IgD-negative memory B cell (primary cell): Measurements from ENCODE around the gene NPDC1. TPM values are rescaled to one million over a fixed set of nuclear protein-coding genes. Genes with fewer than 3 reads are reported as not detected.
"Not testable (repeated sequence)": the region's sequence is repeated elsewhere in the genome, so short reads cannot be mapped to it uniquely, and the experiment has no call there.

Experiments
- H3K27ac Mint-ChIP-seq, 3 donors: one replicate each; pipeline ENCODE4 v1.8.0; 2020 to 2022; ENCODE audit warnings: mild to moderate bottlenecking in 3 of 3, mixed read lengths in 3 of 3, moderate library complexity in 1 of 3
- H3K27me3 Mint-ChIP-seq: one replicate; pipeline ENCODE4 v1.8.0; 2021; ENCODE audit warnings: mixed read lengths
- H3K36me3 Mint-ChIP-seq: one replicate; pipeline ENCODE4 v1.8.0; 2020; ENCODE audit warnings: mild to moderate bottlenecking, mixed read lengths
- H3K4me1 Mint-ChIP-seq, 3 donors: one replicate each; pipeline ENCODE4 v1.8.0; 2020 to 2022; ENCODE audit warnings: mixed read lengths in 3 of 3, mild to moderate bottlenecking in 1 of 3
- H3K4me3 Mint-ChIP-seq, 4 donors: one replicate each; pipeline ENCODE4 v1.8.0; 2020 to 2022; ENCODE audit warnings: mild to moderate bottlenecking in 4 of 4, mixed read lengths in 4 of 4, moderate library complexity in 3 of 4
- H3K9me3 Mint-ChIP-seq, 3 donors: one replicate each; pipeline ENCODE4 v1.8.0; 2020 to 2021; ENCODE audit warnings: mixed read lengths in 3 of 3, mild to moderate bottlenecking in 1 of 3
- polyA plus RNA-seq: library from polyadenylated mRNA; unstranded; fragments of 300-500 nt; fragmentation: Illumina TruSeq; gene quantifications from one replicate; pipeline ENCODE4 v1.2.3, GENCODE V29; 2021

The NPDC1 gene
- polyA plus RNA-seq, 1 donor from 2014 or later, result 2.0 TPM

DNA sequence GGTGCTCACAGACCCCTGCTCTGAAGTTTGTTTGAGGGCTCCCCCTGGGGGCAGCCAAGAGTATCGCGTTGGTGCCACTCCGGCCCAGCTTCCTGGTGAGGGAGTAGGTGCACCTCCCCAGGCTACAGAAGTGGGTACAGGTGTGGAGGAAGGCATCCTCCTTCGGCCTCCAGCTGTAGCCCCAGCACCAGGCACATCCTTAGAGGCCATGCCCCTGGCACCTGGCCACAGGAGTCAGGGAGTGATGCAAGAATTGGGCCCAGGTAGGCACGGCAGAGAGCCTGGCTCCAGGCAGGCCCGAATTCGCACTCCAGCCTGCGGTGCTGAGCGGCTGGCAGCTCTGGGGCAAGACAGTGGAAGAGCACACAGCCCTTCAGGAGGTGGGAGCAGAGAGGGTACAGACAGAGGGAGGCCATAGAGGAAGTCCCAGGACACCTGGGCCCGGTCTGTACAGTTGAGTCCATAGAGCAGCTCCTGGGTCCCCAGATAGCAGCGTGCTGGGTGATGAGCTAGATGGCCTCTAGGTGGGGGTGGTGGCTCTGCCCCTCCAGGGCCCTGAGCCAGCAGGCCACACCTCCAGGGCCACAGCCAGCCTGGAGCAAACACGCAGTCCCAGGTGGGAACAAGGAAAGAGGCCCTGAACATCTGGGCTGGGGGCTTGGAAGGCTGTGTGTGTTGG is 22.0 kb upstream of the NPDC1 start:
- Mint-ChIP-seq H3K36me3 (no peaks in the 10 kb centered on the region), H3K27ac (peak overlapping the region; percentile 76 to 94 (median 91))

DNA sequence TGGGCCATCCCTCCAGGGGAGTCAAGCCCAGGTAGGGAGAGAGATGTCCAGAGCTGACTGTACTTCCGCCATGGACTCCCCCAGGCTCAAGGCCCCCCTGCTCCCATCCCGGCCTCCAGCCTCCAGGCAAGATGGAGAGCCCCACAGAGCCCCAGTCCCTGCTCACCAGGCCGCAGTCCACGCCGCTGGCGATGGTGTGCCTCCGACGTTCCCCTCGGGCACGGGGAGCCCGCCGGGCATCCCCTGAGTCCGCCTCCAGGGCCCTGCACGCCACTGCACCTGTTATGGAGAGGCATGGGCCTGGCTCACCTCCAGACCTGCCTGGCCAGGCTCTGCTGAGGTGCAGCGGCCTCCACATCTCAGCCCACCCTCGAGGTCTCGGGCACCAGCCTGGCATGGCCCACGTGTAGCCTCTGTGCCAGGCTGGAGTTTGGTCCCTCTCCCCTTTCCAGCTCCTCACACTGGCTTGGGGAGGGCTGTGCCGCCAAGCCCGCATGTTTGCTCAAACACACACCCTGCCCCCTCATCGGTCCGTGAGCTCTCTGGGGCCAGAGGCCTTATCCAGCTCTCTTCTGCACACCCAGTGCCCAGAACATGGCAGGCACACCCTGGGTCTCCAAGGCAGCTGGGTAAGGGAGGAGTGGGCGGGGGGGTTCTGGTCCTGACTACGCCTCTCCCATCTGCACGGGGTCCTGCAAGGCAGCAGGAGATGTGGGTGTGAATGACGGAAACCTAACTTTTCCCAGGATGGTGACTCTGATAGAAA is 20.3 kb upstream of the NPDC1 start:
- Mint-ChIP-seq H3K9me3 (no peaks in the 10 kb centered on the region), H3K36me3 (no peaks in the 10 kb centered on the region), H3K4me1 (peaks cover 6 to 12% (median 9%) of the 10 kb centered on the region in 3 donors), H3K27ac (no peak overlapping the region), H3K27me3 (peaks cover 1% of the 10 kb centered on the region), H3K4me3 (no peak overlapping the region)

More for the DNA sequence above, 22.0 kb upstream of the NPDC1 start:
- Mint-ChIP-seq H3K4me1 (peaks cover 6 to 12% (median 9%) of the 10 kb centered on the region in 3 donors), H3K4me3 (peak overlapping the region; percentile 39 to 86 (median 76)), H3K27me3 (peaks cover 1% of the 10 kb centered on the region), H3K9me3 (no peaks in the 10 kb centered on the region)

DNA sequence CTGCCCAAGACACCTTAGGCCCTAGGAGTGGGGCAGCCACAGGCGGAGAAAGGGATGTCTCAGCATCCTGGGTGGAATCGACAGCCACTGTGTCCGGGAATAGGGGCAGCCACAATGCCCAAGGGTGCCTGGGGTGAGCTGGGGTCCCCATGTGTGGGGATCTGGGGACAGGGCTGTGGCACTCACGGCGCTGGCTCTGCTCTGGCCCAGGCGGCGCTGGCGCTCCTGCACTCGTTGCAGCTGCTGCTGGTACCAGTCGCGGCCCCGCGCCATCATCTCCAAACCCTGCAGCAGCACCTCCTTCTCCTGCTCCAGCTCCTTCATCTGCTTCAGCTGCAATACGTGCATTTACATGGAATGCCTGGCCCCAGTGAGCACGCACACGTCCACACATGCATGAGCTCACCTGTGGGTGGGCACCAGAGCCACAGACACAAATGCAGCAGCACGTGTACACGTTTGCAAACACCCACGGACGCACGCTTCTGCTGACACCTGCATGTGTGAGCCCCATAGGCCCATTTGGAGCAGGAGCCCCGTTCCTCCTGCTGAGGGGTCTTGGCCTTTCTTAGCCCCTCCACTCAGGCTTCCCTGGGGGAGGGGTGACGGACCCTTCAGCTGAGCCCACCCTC is 19.5 kb upstream of the NPDC1 start:
- H3K36me3 Mint-ChIP-seq, result no peaks in the 10 kb centered on the region
- no peak overlapping the region for H3K4me3 Mint-ChIP-seq
- peaks cover 1% of the 10 kb centered on the region for H3K27me3 Mint-ChIP-seq
- H3K4me1 Mint-ChIP-seq, result peaks cover 5 to 8% (median 6%) of the 10 kb centered on the region in 3 donors
- H3K27ac Mint-ChIP-seq, result no peak overlapping the region
- no peaks in the 10 kb centered on the region for H3K9me3 Mint-ChIP-seq

DNA sequence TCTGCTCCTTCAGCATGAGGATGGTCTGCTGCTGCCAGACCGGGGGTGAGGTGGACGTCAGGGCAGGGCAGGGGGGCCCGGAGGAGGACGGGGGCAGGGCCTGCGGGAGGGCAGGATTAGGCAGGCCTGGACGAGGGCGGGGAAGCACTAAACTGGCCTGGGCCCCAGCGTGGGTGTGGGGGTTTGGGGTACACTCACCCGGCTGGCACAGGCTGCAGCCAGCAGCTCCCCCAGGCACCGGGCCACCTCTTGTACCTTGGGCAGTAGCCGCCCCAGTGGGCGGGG is 18.8 kb upstream of the NPDC1 start:
- Mint-ChIP-seq H3K27ac (no peak overlapping the region), H3K36me3 (no peaks in the 10 kb centered on the region), H3K27me3 (peaks cover 1% of the 10 kb centered on the region), H3K4me3 (no peak overlapping the region), H3K9me3 (no peaks in the 10 kb centered on the region), H3K4me1 (peaks cover 5 to 8% (median 6%) of the 10 kb centered on the region in 3 donors)

DNA sequence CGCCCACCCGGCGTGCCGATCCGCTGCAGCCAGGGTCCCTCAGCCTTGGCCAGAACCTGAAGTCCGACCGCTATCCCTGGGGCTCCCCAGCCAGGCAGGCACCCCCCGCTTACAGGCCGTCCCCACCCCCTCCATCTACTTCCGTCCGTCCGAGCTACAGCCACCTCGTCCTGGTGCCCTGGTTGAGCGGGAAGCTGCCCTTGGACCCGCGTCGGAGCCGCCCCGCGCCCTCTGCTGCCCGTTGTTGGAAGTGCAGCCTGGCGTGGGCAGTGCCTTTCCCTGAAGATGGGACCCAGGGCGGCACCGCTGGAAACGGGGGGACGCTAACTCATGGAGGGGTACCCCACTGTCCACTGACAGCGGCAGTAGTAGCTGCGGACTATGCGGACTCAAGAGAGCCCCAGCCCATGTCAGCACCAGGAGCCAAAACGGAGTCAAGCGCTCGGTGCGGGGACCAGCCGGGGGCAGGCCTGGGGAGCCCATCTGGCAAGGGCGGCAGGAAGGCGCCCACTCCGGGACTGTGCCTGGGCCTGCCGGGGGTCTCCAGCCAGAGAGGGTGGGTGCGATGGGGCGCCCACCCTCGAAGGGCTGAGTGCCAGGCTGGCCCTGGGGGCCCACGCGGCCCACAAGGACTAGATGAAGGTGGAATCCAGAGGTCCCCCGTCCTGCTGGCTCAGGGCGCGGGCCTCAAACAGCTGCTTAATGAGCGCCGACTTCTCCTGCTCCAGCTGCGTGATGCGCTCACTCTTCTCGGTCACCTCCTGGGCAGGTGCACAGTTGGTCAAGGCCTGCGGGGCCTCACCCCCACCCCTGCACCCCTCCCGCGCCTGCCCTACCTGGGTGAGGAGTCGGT is 18.3 kb upstream of the NPDC1 start:
- no peaks in the 10 kb centered on the region for H3K36me3 Mint-ChIP-seq
- H3K27ac Mint-ChIP-seq, result peak overlapping the region in 1 of 3 donors; percentile 72
- H3K27me3 Mint-ChIP-seq, result peaks cover 1% of the 10 kb centered on the region
- peaks cover 5 to 7% (median 6%) of the 10 kb centered on the region in 3 donors for H3K4me1 Mint-ChIP-seq
- no peak overlapping the region for H3K4me3 Mint-ChIP-seq
- no peaks in the 10 kb centered on the region for H3K9me3 Mint-ChIP-seq

DNA sequence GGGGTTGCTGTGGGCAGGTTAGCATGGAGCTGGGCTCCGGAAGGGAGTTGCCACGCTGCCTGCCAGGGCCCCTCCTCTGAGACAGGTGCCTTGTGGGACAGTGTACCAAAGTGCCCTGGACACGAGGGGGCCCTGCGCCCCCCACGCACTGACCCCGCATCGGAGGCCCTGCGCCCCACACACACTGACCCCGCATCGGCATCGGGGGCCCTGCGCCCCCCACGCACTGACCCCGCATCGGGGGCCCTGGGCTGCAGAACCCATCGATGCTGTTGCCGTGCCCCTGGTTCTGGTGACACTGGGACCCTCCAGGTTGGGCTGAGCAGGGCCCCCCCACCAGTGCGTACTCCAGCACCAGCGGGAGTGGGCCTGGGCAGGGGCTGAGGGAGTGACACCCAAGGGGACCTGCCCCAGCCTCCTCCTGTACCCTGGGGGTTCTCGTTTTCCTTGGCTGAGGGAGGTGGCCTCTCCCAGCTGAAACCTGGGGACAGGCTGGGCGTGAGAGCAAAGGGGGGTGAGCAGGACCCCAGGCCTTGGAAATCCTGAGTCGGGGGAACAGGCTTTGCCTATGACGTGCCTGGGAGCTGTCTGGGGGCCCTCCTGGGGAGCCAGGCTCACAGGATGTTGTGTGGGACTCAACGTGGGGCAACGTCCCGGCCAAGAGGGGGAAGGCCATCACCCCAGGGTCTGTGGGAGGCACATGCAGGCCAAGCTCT is 17.5 kb upstream of the NPDC1 start:
- Mint-ChIP-seq H3K4me3 (no peak overlapping the region), H3K36me3 (no peaks in the 10 kb centered on the region), H3K27ac (peak overlapping the region in 1 of 3 donors; percentile 72), H3K4me1 (peaks cover 5 to 7% (median 6%) of the 10 kb centered on the region in 3 donors), H3K27me3 (peaks cover 1% of the 10 kb centered on the region), H3K9me3 (no peaks in the 10 kb centered on the region)

DNA sequence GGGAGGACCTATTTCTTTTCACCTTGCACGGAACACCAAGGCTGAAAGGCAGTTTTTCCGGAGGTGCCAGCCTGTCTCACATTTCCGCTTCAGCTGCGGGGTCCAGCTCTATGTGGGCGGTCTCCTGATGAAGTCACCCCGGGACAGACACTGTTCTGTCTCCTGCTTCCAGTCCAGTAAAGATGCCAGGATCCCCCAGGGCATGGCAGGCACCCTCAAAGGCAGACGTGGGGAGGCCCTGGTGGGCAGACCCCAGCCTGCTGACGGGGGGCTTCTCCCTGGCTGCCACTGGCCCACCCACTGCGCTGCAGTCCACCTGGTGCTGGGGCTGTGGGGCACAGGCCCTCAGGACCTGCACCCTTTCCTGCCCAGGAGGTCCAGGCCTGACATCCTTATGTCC is 16.8 kb upstream of the NPDC1 start:
- H3K4me1 Mint-ChIP-seq, H3K27me3 Mint-ChIP-seq, H3K9me3 Mint-ChIP-seq, H3K27ac Mint-ChIP-seq, H3K4me3 Mint-ChIP-seq, H3K36me3 Mint-ChIP-seq: not testable (repeated sequence)

DNA sequence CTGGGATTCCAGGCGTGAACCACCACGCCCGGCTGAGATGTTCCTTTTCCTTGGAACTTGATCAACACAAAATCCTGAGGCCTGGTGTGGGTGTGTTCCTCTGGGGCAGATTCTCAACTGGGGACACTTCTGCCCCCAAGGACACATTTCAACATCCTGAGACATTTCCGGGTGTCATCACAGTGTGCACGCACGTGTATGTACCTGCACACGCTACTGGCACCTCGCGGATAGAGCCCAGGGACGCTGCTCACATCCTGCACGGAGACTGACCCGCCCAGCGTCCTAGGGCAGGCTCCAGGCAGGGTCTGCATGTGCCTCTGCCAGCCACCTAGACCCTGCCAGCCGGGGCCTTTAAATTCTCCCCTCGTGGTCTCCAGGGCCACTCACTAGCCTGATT is 16.4 kb upstream of the NPDC1 start:
- Mint-ChIP-seq H3K36me3 (no peaks in the 10 kb centered on the region), H3K9me3 (no peaks in the 10 kb centered on the region), H3K4me1 (peaks cover 0 to 3% (median 0%) of the 10 kb centered on the region in 3 donors), H3K27ac (no peak overlapping the region), H3K4me3 (no peak overlapping the region), H3K27me3 (peaks cover 1% of the 10 kb centered on the region)

DNA sequence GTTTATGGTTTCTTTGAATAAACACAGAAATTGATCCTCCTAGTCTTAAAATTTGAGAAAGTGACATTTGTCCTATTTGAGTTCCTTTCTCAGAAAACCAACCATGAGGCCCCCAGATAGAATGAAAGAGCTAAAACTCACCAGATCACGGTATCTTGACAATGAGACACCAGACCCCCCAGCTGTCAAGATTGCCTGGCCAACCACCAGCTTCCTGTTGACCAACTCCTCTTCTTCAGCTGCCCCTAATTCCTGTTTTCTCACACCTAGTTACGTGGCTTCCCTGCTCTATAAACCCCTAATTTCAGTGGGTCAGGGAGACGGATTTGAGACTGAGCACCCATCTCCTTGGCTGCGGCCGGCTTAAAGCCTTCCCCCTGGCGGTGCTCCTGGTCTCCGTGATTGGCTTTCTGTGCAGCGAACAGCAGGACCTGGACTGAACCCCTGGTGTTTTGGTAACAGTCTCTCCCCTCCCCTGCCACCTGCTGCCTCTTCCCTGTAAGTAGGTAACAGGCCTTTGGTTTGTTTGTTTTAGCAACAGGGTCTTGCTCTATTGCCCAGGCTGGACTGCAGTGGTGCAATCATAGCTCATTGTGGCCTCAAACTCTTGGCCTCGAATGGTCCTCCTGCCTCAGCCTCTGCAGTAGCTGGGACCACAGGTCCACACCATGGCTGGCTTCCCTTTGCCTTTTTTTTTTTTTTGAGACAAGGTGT is 12.7 kb upstream of the NPDC1 start:
- Mint-ChIP-seq H3K27ac (no peak overlapping the region), H3K9me3 (no peaks in the 10 kb centered on the region), H3K27me3 (no peaks in the 10 kb centered on the region), H3K36me3 (no peaks in the 10 kb centered on the region), H3K4me1 (no peaks in the 10 kb centered on the region), H3K4me3 (peak overlapping the region in 1 of 4 donors; percentile 38)

DNA sequence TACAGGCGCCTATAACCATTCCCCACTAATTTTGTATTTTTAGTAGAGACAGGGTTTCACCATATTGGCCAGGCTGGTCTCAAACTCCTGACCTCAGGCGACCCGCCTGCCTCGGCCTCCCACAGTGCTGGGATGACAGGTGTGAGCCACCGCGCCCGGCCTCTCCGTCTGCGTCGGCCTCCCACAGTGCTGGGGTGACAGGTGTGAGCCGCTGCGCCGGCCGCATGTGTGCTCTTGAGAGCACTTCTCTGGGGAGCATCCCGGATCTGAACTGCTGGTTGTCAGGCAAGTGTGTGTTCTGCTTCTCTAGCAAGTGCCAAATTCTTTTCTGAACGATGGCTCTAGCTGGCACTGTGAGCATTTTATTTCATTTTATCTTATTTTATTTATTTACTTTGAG is 11.6 kb upstream of the NPDC1 start:
- no peak overlapping the region for H3K4me3 Mint-ChIP-seq
- H3K4me1 Mint-ChIP-seq, result no peaks in the 10 kb centered on the region
- no peaks in the 10 kb centered on the region for H3K9me3 Mint-ChIP-seq
- H3K27ac Mint-ChIP-seq, result no peak overlapping the region
- peaks cover 5% of the 10 kb centered on the region for H3K27me3 Mint-ChIP-seq
- no peaks in the 10 kb centered on the region for H3K36me3 Mint-ChIP-seq

DNA sequence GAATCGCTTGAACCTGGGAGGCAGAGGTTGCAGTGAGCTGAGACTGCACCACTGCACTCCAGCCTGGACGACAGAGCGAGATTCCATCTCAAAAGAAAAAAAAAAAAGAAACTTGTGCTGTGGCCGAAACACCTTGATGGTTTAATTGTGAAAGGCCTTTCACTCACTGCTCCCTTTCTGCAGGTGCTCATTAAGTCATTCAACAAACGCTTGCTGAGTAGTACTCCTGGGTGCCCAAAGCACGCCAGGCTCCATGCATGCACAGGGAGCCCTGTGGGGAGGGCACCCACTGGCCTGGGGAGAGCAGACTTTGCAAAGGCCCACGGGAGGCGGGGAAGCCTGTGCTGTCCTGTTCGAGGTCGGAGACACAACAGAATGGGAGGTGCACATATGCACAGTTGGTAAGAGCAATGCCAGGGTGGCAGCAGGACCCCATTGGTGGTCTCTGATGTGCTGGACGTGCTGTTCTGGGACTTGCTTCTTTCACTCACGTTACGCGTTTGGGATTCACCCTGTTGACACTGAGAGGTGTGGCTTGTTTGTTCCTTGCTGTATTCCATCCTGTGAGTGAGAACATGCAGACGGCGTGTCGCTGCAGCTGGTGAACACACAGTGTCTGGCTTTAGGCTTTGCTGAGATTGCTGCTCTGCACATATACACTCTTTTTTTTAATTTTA is 10.9 kb upstream of the NPDC1 start:
- no peaks in the 10 kb centered on the region for H3K4me1 Mint-ChIP-seq
- H3K4me3 Mint-ChIP-seq, result peak overlapping the region in 2 of 4 donors; percentile 23 to 52
- H3K27ac Mint-ChIP-seq, result peak overlapping the region in 1 of 3 donors; percentile 35
- no peaks in the 10 kb centered on the region for H3K9me3 Mint-ChIP-seq
- no peaks in the 10 kb centered on the region for H3K36me3 Mint-ChIP-seq
- peaks cover 5% of the 10 kb centered on the region for H3K27me3 Mint-ChIP-seq

DNA sequence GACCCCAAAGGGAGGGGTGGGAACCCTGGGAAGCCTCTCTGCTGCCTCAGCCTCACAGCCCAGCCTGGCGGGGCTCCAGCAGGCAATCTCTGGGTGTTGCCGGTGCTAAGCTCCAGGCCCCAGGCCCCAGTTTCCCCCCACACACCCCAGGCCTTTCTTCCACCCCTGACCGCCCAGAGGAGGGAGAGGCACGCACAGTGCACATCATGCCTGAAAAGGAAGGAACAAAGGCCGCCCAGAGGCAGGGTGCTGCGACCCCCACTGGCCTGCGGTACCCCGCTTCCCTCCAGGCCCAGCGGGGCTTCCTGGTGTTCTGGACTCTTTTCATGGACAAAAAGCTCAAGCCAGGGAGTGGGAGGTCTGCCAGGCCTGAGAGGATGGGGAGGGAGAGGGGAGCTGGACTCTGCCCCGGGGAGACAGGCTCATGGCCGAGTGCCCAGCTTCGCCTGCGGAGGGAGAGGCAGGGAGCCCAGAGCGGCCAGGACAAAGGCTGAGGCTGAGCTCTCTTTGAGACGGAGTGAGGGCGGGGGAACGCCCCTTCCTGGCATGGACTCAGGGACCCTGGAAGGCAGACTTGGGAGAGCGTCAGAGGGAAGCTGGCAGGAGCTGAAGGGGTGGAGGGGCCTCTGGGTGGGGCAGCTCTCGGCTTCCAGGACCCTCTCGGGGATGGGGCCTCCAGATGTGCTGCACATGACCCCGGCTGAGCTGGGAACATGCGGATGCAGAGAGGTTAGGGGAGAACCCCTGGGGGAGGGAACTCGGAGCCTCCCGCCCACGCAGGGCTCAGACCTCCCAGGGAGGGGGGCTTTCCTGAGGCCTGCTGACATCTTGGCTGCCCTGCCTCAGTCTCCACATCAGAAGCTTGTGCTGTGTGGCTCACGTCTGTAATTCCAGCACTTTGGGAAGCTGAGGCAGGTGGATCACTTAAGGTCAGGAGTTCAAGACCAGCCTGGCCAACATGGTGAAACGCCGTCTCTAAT is 9.7 kb upstream of the NPDC1 start:
- no peaks in the 10 kb centered on the region for H3K36me3 Mint-ChIP-seq
- H3K27ac Mint-ChIP-seq, result no peak overlapping the region
- no peaks in the 10 kb centered on the region for H3K4me1 Mint-ChIP-seq
- no peak overlapping the region for H3K4me3 Mint-ChIP-seq
- no peaks in the 10 kb centered on the region for H3K9me3 Mint-ChIP-seq
- peaks cover 5% of the 10 kb centered on the region for H3K27me3 Mint-ChIP-seq
